GM12878 (cell line): ENCODE data around the gene AGR3. TPM values are rescaled to one million over a fixed set of nuclear protein-coding genes. Genes with fewer than 3 reads are reported as not detected.

Experiments
- ATAC-seq: fragments of 200-7000 bp; cut with Tn5 transposase; 3 replicates; pipeline ENCODE4 v1.9.1; 2020; ENCODE audit warnings: mild to moderate bottlenecking, moderate library complexity
- BruUV-seq: library from RNA; stranded (reverse); fragments of 400-500 nt; replicated peaks from 2 replicates; lab custom pipeline; 2021; lab: Mats Ljungman, UMichigan
- CTCF ChIA-PET: fragments of 300-600 bp; sonication (Branson Sonifier 250); formaldehyde crosslinking; extraction: SDS; loops from one replicate; lab custom pipeline; 2021; ENCODE audit warnings: inconsistent platforms; lab: Yijun Ruan, JAX
- POLR2A ChIA-PET: fragments of 350-600 bp; formaldehyde crosslinking; extraction: SDS; loops from one replicate; lab custom pipeline; 2021; ENCODE audit warnings: inconsistent platforms; lab: Charles Lee
- RAD21 ChIA-PET: fragments of 300-600 bp; sonication (Branson Sonifier 250); formaldehyde crosslinking; loops from one replicate; lab custom pipeline; 2023; ENCODE audit warnings: antibody characterized with exemption; ENCODE audit not compliant: unreplicated experiment; lab: Charles Lee
- SMC1A ChIA-PET: fragments of 300-600 bp; sonication (Branson Sonifier 250); formaldehyde crosslinking; loops from one replicate; lab custom pipeline; 2023; ENCODE audit not compliant: unreplicated experiment, uncharacterized antibody; lab: Charles Lee
- DNase-seq: peaks from one replicate; pipeline ENCODE4 v3.0.0-alpha.2; 2011; ENCODE audit warnings: low read depth, low spot score
- FAIRE-seq: peaks from 3 replicates; lab custom pipeline; 2011; peaks lifted over from hg19 to GRCh38; lab: Jason Lieb, UNC
- H2AFZ ChIP-seq: 2 replicates; pipeline ENCODE4 v1.6.0; 2011; ENCODE audit warnings: low read depth, low read length, control low read depth; ENCODE audit not compliant: control insufficient read depth
- H3K27ac ChIP-seq: 2 replicates; pipeline ENCODE4 v1.5.1; 2011; ENCODE audit warnings: control low read depth; ENCODE audit not compliant: control insufficient read depth, insufficient read depth
- H3K27me3 ChIP-seq, 2 experiments: replicated peaks in 1 of 2; 2 replicates each; pipeline versions ENCODE4 v1.6.0 to v1.6.1; 2011; ENCODE audit warnings: low read length in 1 of 2; ENCODE audit not compliant: control insufficient read depth in 2 of 2, insufficient read depth in 2 of 2
- H3K36me3 ChIP-seq, 2 experiments: 2 replicates each; pipeline ENCODE4 v1.5.1; 2011; ENCODE audit warnings: low read length in 1 of 2; ENCODE audit not compliant: control insufficient read depth in 2 of 2, insufficient read depth in 2 of 2
- H3K4me1 ChIP-seq: 2 replicates; pipeline ENCODE4 v1.6.1; 2011; ENCODE audit warnings: mild to moderate bottlenecking, low read length, moderate library complexity, mixed read lengths; ENCODE audit not compliant: control insufficient read depth, insufficient read depth
- H3K4me2 ChIP-seq: 2 replicates; pipeline ENCODE4 v1.6.0; 2011; ENCODE audit warnings: control low read depth; ENCODE audit not compliant: control insufficient read depth, insufficient read depth
- H3K4me3 ChIP-seq: fragments of 200-600 bp; sonication (generic); 2 replicates; pipeline ENCODE4 v1.5.1; 2016
- H3K79me2 ChIP-seq: 2 replicates; pipeline ENCODE4 v1.6.0; 2011; ENCODE audit warnings: low read length; ENCODE audit not compliant: control insufficient read depth, insufficient read depth
- H3K9ac ChIP-seq: 2 replicates; pipeline ENCODE4 v1.8.0; 2011; ENCODE audit warnings: low read length, control low read depth, mixed read lengths; ENCODE audit not compliant: control insufficient read depth, insufficient read depth
- H3K9me3 ChIP-seq: replicated peaks from 3 replicates; pipeline ENCODE4 v1.5.1; 2011; ENCODE audit warnings: mild to moderate bottlenecking, low read length; ENCODE audit not compliant: control insufficient read depth, insufficient read depth
- H4K20me1 ChIP-seq: 2 replicates; pipeline ENCODE4 v1.6.0; 2011; ENCODE audit not compliant: control insufficient read depth, insufficient read depth
- ATF7 ChIP-seq: fragments of 450-650 bp; IDR thresholded peaks from 2 replicates; pipeline ENCODE4 v1.6.1; 2016; ENCODE audit warnings: low read depth, mild to moderate bottlenecking
- CREM ChIP-seq: IDR thresholded peaks from 2 replicates; pipeline ENCODE4 v1.6.1; 2014; ENCODE audit warnings: antibody characterized with exemption, low read depth
- KDM1A ChIP-seq: fragments of 200-600 bp; sonication (generic); IDR thresholded peaks from 2 replicates; pipeline ENCODE4 v1.6.1; 2016; ENCODE audit warnings: borderline replicate concordance
- MYB ChIP-seq: fragments of 150-350 bp; IDR thresholded peaks from 2 replicates; pipeline ENCODE4 v1.6.1; 2014; ENCODE audit warnings: mild to moderate bottlenecking, low read depth, low read length, borderline replicate concordance
- MYC ChIP-seq: IDR thresholded peaks from 2 replicates; pipeline ENCODE4 v1.6.1; 2011; ENCODE audit warnings: mild to moderate bottlenecking, low read length, moderate library complexity, inconsistent platforms; ENCODE audit not compliant: insufficient read depth, insufficient replicate concordance, insufficient read length, severe bottlenecking
- RCOR1 ChIP-seq: conservative IDR thresholded peaks from 2 replicates; pipeline ENCODE4 v1.6.1; 2012; ENCODE audit warnings: low read depth, low read length, improper control_type of control experiment
- SKIL ChIP-seq: fragments of 450-650 bp; IDR thresholded peaks from 2 replicates; pipeline ENCODE4 v1.6.1; 2017; ENCODE audit warnings: mild to moderate bottlenecking, low read depth, inconsistent platforms; ENCODE audit not compliant: poor library complexity, severe bottlenecking
- SMARCA5 ChIP-seq: fragments of 450-650 bp; IDR thresholded peaks from 2 replicates; pipeline ENCODE4 v1.6.1; 2017; ENCODE audit warnings: mild to moderate bottlenecking
- SMC3 ChIP-seq: IDR thresholded peaks from 2 replicates; pipeline ENCODE4 v1.6.1; 2011; ENCODE audit warnings: low read length, improper control_type of control experiment, borderline replicate concordance
- SREBF1 ChIP-seq: IDR thresholded peaks from 2 replicates; pipeline ENCODE4 v1.6.1; 2012; ENCODE audit warnings: mild to moderate bottlenecking, low read length
- TAF1 ChIP-seq: IDR thresholded peaks from 2 replicates; pipeline ENCODE4 v1.6.1; 2011; ENCODE audit warnings: mild to moderate bottlenecking, low read depth, low read length, borderline replicate concordance
- ZBTB4 ChIP-seq: fragments of 450-650 bp; formaldehyde crosslinking; IDR thresholded peaks from 2 replicates; pipeline ENCODE4 v1.4.0; 2022; ENCODE audit warnings: mild to moderate bottlenecking, moderate library complexity
- ZNF687 ChIP-seq: fragments of 450-650 bp; IDR thresholded peaks from 2 replicates; pipeline ENCODE4 v1.6.1; 2017; ENCODE audit warnings: mild to moderate bottlenecking, moderate library complexity
- WGBS: methylation state at CpG from one replicate; pipeline ENCODE4 v1.1.6; 2016; ENCODE audit warnings: low lambda C conversion rate; ENCODE audit not compliant: insufficient replicate concordance, insufficient coverage; ENCODE audit errors: missing lambda C conversion rate; 5-methylcytosine and 5-hydroxymethylcytosine counted together
- in situ Hi-C: fragments of 300-500 bp; cut with MboI; formaldehyde crosslinking; loops from 9 replicates; pipeline ENCODE4 v1.14.3; 2018; ENCODE audit warnings: mixed read lengths
- intact Hi-C: fragments of 100-400 bp; cut with micrococcal nuclease; formaldehyde crosslinking; loops from one replicate; pipeline ENCODE4 v1.14.2; 2022; ENCODE audit not compliant: unreplicated experiment
- polyA plus RNA-seq, 11 experiments: library from polyadenylated mRNA; depleted of rRNA in 4 of 11; unstranded in 6 of 11; stranded (reverse) in 5 of 11; fragments of >200 nt; fragmentation: Nextera tagmentation in 4 of 11; fragmentation: Illumina TruSeq in 1 of 11; extraction: Ambion mirVana in 4 of 11; extraction: Trizol in 1 of 11; gene quantifications; 1 replicate in 1 of 11; 2 replicates in 10 of 11; pipeline versions ENCODE4 v1.2.1 to v1.2.3, GENCODE V29; 2011 to 2016; ENCODE audit warnings: inconsistent platforms in 2 of 11, missing spikeins in 2 of 11, low read depth in 1 of 11
- total RNA-seq, 4 experiments: library from RNA; depleted of rRNA in 3 of 4; stranded (reverse); fragments of >200 nt in 3 of 4; fragmentation: Illumina TruSeq in 1 of 4; extraction: Trizol in 1 of 4; gene quantifications; 2 replicates each; pipeline versions ENCODE4 v1.2.1 to v1.2.3, GENCODE V29; 2013 to 2021

Gene AGR3
- total and polyA plus RNA-seq, 10 of the 15 experiments (the other 5 are each of a cell fraction or from before 2014, with no cell fraction given): not detected

GRCh38 chr7:16817536-16817935, 64.2 kb downstream of the AGR3 start:
- SMC1A ChIA-PET: interaction anchor here (0.9 to 2.0 kb wide), 2 partner anchors 10 to 15 kb away, joined by 3 to 6 read pairs; no protein-coding TSS in a partner anchor
- BruUV-seq: no TSS peak
- TF ChIP-seq MYB (no peak), TAF1 (no peak), ATF7 (no peak), SREBF1 (no peak), CREM (no peak), RCOR1 (no peak), SMC3 (no peak), SMARCA5 (no peak), SKIL (no peak), MYC (no peak), ZNF687 (no peak), KDM1A (no peak), ZBTB4 (no peak)

More at GRCh38 chr7:16817536-16817935, 64.2 kb downstream of the AGR3 start:
- Histone ChIP-seq H4K20me1 (no peaks in the 10 kb centered on the region), H3K36me3 (no peaks in the 10 kb centered on the region), H2AFZ (no peak overlapping the region), H3K27me3 (no peaks in the 10 kb centered on the region), H3K4me3 (no peak overlapping the region), H3K4me1 (no peaks in the 10 kb centered on the region), H3K9ac (no peak overlapping the region), H3K79me2 (no peaks in the 10 kb centered on the region), H3K9me3 (no peaks in the 10 kb centered on the region), H3K27ac (no peak overlapping the region), H3K4me2 (no peak overlapping the region)
- FAIRE-seq: no peak
- 22% methylated on average over 1 of the region's 1 CpG for WGBS
- in situ Hi-C loops (no loop called here), intact Hi-C loops (no loop called here)
- DNase-seq: no peak
- RAD21 ChIA-PET: no interaction called here
- POLR2A ChIA-PET: no interaction called here
- ATAC-seq: no peak
- CTCF ChIA-PET: interaction anchor here (1.3 kb wide), 1 partner anchor 16 kb away, joined by 4 read pairs; no protein-coding TSS in a partner anchor
